DMS79 treated with DMSO at 0.1 percent for 48 hours (cell line): ENCODE data around the gene ATXN1L.
"Not testable (repeated sequence)": the region's sequence is repeated elsewhere in the genome, so short reads cannot be mapped to it uniquely, and the experiment has no call there.

ENCODE experiments used
- DNase-seq: peaks from one replicate; lab custom pipeline; 2025; lab: John Stamatoyannopoulos, UW

Gene ATXN1L, protein sequence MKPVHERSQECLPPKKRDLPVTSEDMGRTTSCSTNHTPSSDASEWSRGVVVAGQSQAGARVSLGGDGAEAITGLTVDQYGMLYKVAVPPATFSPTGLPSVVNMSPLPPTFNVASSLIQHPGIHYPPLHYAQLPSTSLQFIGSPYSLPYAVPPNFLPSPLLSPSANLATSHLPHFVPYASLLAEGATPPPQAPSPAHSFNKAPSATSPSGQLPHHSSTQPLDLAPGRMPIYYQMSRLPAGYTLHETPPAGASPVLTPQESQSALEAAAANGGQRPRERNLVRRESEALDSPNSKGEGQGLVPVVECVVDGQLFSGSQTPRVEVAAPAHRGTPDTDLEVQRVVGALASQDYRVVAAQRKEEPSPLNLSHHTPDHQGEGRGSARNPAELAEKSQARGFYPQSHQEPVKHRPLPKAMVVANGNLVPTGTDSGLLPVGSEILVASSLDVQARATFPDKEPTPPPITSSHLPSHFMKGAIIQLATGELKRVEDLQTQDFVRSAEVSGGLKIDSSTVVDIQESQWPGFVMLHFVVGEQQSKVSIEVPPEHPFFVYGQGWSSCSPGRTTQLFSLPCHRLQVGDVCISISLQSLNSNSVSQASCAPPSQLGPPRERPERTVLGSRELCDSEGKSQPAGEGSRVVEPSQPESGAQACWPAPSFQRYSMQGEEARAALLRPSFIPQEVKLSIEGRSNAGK

DNA sequence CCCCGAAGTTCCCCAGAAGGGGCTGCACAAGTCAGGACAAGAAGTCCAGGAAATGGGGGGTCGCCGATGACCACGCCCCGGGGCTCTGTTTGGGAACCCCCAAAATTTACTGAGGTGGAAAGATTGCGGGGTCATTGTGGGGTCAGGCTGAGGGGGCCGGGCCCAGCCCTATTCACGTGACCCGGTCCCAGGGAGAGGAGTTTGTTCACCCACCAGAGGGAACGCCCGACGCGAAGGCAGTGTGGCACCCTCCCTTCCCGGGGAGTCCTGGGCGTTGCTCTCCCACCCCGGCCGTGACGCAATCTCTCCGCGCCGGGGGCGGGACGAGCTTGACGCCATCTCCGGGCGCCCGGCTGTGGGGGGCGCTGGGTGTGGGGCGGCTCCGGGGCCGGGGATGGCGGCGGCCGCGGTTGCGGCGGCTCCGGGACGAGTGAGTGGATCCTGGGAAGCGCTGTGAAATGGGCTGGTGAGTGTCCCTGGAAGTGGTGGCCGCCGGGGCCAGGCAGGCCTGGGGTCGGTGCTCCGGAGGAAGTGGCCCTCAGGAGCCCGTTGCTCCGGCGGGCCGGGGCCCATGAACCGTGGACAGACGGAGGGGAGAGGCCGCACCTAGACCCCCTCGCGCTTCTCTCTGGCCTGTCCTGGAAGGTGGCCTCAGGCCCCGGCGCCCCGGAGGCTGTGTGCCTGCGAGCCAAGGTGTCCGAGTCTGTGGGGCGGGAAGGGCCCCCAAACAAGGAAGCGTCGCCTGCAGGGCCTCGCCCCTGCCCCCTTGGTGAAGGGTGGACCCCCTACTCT is at the start of gene ATXN1L:
TSS of gene ATXN1L (plus strand) at position 338 of the 792 bp plus-strand sequence. CDS start 3,765 bp downstream, outside the sequence.
- peak; percentile 50 for DNase-seq

DNA sequence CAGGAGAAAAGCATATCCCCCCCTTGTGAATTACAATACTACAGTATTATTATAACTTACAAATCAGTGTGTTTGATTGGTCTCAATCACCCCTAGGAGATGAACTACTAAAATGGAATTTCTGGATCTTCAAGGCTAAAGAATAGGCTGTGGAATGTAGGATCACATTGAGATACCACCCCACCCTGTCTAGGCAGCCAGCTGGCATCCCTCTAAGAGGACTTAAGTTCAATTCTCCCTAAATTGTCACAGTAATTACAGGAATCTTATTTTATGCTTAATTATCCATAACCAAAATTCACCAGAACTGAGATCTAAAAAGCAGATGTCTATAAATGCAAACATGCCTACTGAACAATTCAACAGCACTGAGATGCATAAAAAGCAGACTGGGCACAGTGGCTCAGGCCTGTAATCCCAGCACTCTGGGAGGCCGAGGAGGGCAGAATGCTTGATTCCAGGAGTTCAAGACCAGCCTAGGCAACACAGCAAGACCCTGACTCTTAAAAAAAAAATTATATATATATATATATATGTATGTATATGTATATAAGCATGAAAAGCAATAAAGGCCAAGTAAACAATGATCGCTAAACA is 49.2 kb upstream of the ATXN1L start:
- no peak for DNase-seq

DNA sequence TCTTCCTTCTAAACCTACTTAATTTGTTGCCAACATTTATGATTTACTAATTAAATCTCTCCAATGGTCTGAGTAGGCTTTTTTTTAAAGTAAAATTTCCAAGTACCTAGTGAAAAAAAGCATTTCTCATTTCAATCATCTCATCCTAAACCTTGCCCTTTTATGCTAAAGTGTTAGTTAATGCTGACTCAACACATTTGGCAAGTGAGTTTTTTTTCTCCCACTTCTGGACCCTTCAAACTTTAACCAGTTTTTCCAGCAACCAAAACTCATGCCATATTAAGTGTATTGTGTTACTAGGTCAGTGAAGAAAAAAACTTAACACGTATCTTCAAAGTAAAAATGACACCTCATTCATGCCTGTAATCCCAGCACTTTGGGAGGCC is 42.5 kb upstream of the ATXN1L start:
- no peak for DNase-seq

DNA sequence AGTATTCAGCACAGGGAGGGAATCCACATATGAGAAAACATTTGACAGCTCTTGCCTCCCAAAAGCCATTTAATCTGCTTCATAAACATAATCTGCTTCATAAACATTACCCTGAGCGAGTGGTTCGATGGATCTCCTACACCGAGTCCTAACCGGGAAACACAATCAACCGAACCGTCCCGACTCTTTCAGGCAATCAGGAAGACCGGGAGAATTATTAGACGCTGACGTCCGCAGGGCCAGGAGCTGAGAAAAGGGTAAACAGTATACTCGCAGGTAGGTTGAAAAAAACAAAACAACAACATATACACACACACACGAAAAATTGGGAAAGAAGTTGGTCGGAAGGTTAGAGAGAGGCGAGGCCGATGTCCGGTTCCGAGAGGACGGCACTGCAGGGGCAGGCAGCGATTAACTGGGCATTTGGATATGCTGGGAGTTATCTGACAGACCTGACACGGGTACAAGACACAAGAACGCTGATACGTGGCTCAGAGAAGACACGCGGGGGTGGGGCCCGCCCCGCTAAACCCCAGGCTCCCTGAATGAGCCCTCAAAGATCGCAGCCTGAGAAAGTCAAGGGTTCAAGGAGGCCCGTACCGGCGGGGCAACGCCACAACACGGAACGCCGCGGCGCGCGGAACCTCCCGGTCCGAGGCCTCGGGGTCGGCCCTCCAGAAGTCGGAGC is 37.7 kb upstream of the ATXN1L start:
- DNase-seq = no peak

DNA sequence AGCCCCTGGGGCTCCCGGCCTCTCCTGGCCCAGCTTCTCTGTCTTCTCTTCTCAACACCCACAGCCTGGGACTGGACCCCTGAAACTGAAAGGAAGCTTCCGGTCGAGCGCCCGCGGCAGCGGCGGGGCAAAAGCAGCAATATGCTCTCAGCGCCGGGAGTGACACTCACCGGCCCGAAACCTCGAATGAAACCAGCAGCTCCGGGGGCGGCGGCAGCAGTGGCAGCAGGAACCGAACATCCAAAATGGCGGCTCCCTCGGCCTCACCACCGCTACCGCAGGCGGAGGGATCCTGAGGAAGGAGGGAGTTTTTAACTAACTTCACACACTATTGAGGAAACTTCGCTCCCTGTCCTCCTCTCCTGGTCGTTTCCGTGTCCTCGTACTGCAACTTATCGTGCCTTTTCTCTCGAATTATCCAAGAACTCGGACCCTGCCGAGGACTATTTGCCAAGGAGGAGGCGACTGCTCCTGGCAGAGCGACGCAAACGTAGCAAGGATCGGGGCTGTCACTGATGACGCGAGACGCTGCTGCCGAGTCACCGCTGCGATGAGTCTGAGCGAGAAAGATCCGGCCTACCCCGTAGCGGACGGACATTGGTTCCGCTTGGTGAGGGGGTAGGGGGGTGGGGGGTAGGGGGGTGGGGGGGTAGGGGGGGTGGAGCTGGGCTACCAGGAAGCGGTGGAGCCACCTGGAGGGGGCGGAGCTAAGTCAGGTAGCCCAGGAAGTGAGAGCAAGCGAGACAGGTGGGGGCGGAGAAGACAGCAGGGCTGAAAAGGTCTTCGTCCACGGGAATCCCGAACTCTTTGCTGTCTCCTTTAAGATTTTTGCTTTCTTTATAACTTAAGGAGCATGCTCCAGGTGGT is 37.0 kb upstream of the ATXN1L start, which contains the start of gene AP1G1:
TSS of gene AP1G1 (minus strand) at position 242 of the 867 bp plus-strand sequence. CDS start 19,355 bp downstream, outside the sequence.
- peak; percentile 92 for DNase-seq

DNA sequence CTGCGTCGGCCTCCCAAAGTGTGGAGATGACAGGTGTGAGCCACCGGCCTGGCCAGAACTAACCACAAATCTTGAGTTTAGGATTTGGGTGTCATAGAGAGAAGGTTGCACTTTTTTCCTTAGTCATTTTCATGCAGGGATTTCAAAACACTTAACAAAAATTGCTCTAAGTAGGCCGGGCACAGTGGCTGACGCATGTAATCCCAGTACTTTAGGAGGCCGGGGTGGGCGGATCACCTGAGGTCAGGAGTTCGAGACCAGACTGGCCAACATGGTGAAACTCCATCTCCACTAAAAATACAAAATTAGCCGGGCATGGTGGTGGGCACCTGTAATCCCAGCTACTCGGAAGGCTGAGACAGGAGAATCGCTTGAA is 35.6 kb upstream of the ATXN1L start:
- DNase-seq = not testable (repeated sequence)

DNA sequence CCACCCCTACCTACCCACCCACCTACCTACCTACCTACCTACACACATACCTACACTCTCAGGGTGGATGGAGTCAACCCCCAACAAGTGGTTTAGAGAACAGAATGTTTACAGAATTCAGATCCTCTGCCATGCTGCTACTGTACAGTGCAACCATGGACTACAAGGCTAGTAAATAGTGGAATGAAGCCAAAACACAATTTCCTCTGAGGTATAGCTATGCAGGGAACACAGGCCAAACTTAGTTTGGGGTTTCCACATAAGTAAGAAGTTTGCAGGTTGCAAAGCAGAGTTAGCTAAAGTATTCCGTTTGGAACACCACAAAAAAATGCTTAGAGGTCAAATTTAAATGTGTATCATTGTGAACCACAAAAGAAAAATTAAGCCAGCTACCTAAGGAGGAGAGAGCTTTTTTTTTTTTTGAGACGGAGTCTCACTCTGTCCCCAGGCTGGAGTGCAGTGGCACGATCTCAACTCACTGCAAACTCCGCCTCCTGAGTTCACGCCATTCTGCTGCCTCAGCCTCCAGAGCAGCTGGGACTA is 34.4 kb upstream of the ATXN1L start:
- no peak for DNase-seq

DNA sequence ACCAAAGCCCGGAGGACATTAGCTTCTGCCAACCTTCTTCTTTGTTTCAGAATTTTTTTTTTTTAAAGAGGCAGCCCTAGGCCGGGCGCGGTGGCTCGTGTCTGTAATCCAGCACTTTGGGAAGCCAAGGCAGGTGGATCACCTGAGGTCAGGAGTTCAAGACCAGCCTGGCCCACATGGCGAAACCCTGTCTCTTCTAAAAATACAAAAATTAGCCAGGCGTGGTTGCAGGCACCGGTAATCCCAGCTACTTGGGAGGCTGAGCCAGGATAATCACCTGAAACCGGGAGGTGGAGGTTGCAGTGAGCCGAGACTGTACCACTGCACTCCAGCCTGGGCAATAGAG is 28.6 kb upstream of the ATXN1L start:
- not testable (repeated sequence) for DNase-seq

DNA sequence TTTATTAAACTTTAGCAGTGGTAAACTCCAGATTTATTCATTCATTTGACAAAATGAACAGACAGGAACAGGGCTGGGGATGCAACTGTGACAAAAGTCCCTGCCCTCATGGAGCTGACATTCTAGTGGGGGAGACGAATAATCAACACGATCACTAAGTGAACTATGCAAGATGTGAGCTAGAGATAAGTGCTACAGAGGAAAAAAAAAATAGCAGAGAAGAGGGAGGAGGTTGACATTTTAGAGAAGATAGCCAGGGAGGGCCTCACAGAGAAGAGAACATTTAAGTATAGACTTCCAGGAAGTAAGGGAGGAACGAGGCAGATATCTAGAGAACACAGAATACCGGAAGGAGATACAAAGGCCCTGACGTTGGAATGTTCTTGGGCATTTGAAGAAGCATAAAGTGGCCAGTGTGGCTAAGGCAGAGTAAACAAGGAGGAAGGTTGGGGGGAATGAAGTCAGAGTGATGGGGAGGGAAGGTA is 19.2 kb upstream of the ATXN1L start:
- DNase-seq = no peak

DNA sequence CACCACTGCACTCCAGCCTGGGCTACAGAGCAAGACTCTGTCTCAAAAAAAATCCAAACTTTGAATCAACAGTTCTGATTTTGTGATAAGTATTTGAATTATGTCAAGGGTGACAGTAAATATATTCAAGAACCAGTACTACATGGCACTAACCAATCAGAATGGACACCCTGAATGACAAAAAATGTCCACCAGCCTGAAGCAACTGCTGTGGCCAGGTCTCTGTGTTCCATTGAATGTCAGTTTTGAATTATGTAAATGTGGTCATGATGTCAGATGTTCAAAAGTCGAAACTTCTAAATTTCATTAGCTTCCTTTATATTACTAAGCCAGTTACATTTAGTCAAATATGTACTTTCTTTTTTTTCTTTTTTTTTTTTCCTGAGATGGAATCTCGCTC is 15.4 kb upstream of the ATXN1L start:
- no peak for DNase-seq

DNA sequence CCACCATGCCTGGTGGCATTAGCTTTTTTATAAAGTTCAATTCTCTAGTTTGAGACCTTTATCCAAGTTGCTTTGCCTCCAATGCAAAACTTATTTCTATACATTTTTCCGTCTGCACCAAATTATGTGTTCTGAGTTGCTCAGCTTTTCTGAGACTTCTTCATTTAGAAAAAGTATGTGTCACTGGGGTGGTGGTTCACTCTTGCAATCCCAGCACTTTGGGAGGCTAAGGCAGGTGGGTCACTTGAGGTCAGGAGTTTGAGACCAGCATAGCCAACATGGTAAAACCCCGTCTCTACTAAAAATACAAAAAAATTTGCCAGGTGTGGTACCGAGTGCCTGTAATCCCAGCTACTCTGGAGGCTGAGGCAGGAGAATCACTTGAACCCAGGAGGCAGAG is 14.1 kb upstream of the ATXN1L start:
- DNase-seq = not testable (repeated sequence)

DNA sequence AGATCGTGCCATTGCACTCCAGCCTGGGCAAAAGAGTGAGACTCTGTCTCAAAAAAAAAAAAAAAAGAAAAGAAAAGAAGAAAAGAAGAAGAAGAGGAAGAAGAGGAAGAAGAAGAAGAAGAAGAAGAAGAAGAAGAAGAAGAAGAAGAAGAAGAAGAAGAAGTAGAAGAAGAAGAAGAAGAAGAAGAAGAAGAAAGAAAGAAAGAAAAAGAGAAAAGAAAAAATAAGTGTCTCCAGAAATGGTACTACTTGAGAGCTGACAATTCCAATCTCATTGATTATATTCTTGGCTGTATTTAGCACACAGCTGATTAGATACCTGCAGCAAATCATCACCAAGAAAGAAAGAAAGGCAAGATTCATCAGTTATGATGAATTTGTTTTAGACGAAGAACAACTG is 13.7 kb upstream of the ATXN1L start:
- DNase-seq = not testable (repeated sequence)

DNA sequence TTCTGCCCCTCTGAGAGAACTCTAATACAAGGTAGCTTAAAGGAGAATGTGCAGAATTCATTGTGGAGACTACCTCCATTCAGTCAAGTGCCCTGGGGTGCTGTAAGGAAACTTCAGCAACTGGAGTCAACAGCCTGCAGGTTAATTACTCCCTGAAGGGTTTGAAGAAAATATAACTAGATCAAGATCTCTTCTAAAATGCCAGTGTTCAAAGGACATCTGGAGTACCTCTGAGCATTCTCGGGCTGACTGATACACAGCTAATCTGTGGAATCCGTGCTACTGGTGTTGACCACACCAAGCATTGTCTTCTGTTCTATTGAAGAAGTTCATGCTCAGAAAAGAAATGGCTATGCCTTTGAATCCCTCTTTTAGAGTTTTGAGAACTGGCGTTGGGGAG is 11.5 kb upstream of the ATXN1L start:
- DNase-seq = no peak

DNA sequence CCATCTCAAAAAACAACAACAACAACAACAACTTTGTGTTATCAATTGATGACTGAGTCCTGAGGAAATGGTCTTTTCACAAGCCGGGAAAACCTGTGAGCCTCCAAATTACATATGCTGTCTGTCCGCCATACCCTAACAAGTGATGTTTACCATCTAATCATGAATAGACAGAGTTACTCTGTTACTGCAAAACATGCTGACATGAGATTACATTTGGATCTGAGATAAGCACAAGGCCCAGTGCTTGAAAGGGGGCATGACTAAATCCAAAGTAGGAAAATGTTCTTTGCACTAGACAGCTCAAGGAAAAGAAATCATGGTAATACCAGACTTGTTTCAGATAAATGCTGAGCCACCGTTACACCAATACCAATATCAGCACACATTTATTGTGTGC is 8.6 kb upstream of the ATXN1L start:
- no peak for DNase-seq

DNA sequence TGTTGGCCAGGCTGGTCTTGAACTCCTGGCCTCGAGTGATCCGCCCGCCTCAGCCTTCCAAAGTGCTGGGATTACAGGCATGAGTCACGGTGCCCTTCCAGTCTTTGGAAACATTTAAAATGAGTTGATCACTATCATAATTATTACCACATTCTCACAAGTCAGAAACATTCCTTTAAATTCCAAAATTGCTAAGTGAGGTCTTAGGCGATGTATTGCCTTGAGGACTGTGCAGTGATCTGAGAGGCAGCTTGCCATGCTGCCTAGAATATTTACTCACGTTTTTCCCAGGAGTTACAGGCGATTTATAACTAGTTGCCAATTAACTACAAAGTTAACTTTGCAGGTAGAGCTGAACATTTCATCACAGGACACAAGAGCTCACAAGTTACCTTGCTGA is 5.7 kb upstream of the ATXN1L start:
- no peak for DNase-seq

DNA sequence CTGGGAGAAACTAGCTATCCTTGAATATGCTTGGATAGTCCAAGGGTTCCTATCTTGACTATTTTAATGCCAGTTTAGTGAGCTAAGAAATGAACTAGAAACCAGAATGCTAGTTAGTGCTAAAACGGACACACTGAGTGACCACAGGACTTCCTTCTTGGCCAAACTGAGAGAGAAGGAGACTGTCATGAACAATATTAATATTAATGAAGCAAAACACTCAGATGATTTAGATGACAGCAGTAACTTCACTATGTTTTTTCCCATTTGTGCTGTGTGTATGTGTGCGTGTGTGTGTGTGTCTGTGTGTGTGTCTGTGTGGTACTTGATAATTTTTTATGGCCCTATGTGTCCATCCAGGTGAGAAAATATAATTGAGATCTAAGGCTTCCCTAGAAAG is 2.2 kb upstream of the ATXN1L start:
- DNase-seq = no peak

DNA sequence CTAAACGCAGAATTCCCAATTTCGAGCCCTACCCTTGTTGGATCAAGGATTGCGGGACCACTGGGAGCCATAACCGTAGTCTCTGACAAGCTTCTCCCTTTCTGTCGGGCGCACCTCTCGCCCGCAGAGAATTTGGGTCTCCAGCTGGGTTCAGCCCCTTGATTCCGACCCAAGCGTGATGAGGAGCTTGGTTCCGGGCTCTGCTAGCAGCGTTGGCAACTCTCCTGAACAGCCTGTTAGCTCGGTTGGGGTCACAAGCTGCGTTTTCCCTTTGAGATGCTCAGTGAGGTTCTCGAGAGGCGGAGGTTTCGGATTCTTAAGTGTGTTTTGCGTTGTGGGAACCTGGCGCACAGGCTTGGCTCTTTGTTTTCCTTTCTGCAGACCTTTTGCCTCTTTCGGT is 655 bp downstream of the ATXN1L start:
- DNase-seq = no peak

DNA sequence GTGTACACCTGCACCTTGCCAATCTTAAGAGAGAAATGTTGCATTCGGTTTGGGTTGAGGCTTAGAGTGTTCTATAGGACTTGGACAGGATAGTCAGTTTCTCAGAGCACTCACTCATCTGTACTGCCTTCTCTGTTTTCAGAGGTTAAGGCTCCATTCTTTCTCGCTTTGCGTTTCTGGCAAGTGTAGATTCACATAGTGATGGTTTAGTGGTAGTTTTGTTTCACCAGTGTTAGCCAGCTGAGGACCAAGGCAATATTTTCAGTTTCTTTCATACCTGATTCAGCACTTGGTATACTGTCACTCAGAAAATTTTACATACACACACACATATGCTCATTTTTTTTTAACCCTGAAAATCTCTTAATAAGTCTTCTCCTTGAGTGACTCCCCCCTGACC is 1.3 kb downstream of the ATXN1L start:
- no peak for DNase-seq

DNA sequence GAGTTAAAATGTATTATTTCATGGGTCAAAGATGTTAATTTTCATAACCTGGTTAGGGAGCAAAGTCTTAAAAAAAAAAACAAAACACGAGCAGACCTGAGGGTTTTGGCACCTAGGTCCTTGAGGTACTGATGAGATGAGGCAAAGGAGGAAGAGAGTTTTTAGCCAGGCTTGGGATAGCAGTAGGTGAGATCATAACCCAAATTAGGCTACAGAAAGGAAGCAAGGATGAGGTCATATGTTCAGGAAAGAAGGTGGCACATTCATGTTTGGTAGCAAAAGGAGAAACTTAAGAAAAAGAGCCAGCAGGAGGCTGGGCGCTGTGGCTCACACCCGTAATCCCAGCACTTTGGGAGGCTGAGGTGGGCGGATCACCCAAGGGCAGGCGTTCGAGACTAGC is 2.8 kb downstream of the ATXN1L start:
- DNase-seq = no peak

DNA sequence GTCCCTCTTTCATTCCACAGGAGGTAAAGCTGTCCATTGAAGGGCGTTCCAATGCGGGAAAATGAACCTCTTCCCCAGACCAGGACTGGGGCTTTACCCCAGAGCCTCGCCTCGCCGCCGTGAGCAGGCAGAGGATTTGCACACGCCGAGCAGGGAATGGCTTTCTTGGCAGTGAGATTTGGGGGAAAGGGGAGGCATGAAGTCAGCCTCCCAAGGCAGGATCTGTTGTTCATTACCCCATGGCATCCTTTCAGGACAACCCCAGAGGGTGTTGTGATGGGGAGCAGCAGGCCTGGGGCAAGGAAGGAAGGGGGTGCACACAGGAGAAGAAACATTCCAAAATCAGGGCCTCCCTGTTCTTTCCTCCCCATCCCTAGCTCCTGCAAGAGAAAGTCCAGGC is 6.0 kb downstream of the ATXN1L start:
- DNase-seq = no peak
